SK-N-SH treated with all-trans-retinoic acid at 6 μM for 48 hours (cell line): ENCODE results near the gene VCPKMT.

ENCODE experiments used
- ATAC-seq: fragments of 200-7000 bp; cut with Tn5 transposase; 3 replicates; pipeline ENCODE4 v1.9.1; 2020; ENCODE audit warnings: mild to moderate bottlenecking, moderate library complexity
- ARNTL ChIP-seq: fragments of 450-650 bp; formaldehyde crosslinking; IDR thresholded peaks from 2 replicates; pipeline ENCODE4 v1.5.0; 2020; ENCODE audit warnings: low read depth, mild to moderate bottlenecking, moderate library complexity, borderline replicate concordance
- BACH2 ChIP-seq: fragments of 250-450 bp; sonication (Bioruptor Pico); IDR thresholded peaks from 2 replicates; pipeline ENCODE4 v1.9.0; 2021; ENCODE audit warnings: mild to moderate bottlenecking, borderline replicate concordance
- CSDC2 ChIP-seq: fragments of 250-450 bp; sonication (Bioruptor Pico); IDR thresholded peaks from 2 replicates; pipeline ENCODE4 v1.5.0; 2020; ENCODE audit warnings: mild to moderate bottlenecking, moderate library complexity
- ESRRG ChIP-seq: fragments of 250-450 bp; sonication (Bioruptor Pico); IDR thresholded peaks from 2 replicates; pipeline ENCODE4 v1.6.1; 2021; ENCODE audit warnings: mild to moderate bottlenecking
- GLIS3 ChIP-seq: fragments of 250-450 bp; sonication (Bioruptor Pico); IDR thresholded peaks from 2 replicates; pipeline ENCODE4 v1.5.0; 2020; ENCODE audit warnings: mild to moderate bottlenecking, moderate library complexity
- OSR1 ChIP-seq: fragments of 250-450 bp; sonication (Bioruptor Pico); IDR thresholded peaks from 2 replicates; pipeline ENCODE4 v1.8.0; 2022; ENCODE audit warnings: moderate library complexity, mild to moderate bottlenecking, inconsistent platforms
- PPARA ChIP-seq: fragments of 250-450 bp; sonication (Bioruptor Pico); IDR thresholded peaks from 2 replicates; pipeline ENCODE4 v1.5.0; 2020; ENCODE audit warnings: mild to moderate bottlenecking, borderline replicate concordance
- RARB ChIP-seq: fragments of 250-450 bp; sonication (Bioruptor Pico); IDR thresholded peaks from 2 replicates; pipeline ENCODE4 v1.8.0; 2021; ENCODE audit warnings: mild to moderate bottlenecking, moderate library complexity
- SNAI2 ChIP-seq: fragments of 250-450 bp; sonication (Bioruptor Pico); IDR thresholded peaks from 2 replicates; pipeline ENCODE4 v1.5.0; 2020; ENCODE audit warnings: mild to moderate bottlenecking, moderate library complexity
- TCF4 ChIP-seq: fragments of 250-450 bp; sonication (Bioruptor Pico); IDR thresholded peaks from 2 replicates; pipeline ENCODE4 v1.8.0; 2021; ENCODE audit warnings: mild to moderate bottlenecking, moderate library complexity, borderline replicate concordance
- TOX ChIP-seq: fragments of 250-450 bp; sonication (Bioruptor Pico); IDR thresholded peaks from 2 replicates; pipeline ENCODE4 v1.8.0; 2021; ENCODE audit warnings: mild to moderate bottlenecking, moderate library complexity, borderline replicate concordance
- ZC3H10 ChIP-seq: fragments of 250-450 bp; sonication (Bioruptor Pico); IDR thresholded peaks from 2 replicates; pipeline ENCODE4 v1.5.1; 2021; ENCODE audit warnings: mild to moderate bottlenecking, moderate library complexity
- ZFP3 ChIP-seq: fragments of 250-450 bp; sonication (Bioruptor Pico); IDR thresholded peaks from 2 replicates; pipeline ENCODE4 v1.5.0; 2020; ENCODE audit warnings: mild to moderate bottlenecking, moderate library complexity
- ZFP30 ChIP-seq: fragments of 450-650 bp; formaldehyde crosslinking; IDR thresholded peaks from 2 replicates; pipeline ENCODE4 v1.5.0; 2022; ENCODE audit warnings: mild to moderate bottlenecking, moderate library complexity
- ZNF565 ChIP-seq: fragments of 450-650 bp; formaldehyde crosslinking; conservative IDR thresholded peaks from 2 replicates; pipeline ENCODE4 v1.5.0; 2020; ENCODE audit warnings: low read depth, mild to moderate bottlenecking, moderate library complexity
- ZNF70 ChIP-seq: fragments of 450-650 bp; formaldehyde crosslinking; IDR thresholded peaks from 2 replicates; pipeline ENCODE4 v1.5.0; 2020; ENCODE audit warnings: mild to moderate bottlenecking, moderate library complexity
- ZNF8 ChIP-seq: fragments of 450-650 bp; formaldehyde crosslinking; IDR thresholded peaks from 2 replicates; pipeline ENCODE4 v1.5.0; 2020; ENCODE audit warnings: mild to moderate bottlenecking, moderate library complexity
- TF ChIP-seq, protein P1 (sequence below): fragments of 250-450 bp; sonication (Bioruptor Pico); IDR thresholded peaks from 2 replicates; pipeline ENCODE4 v1.8.0; 2020; ENCODE audit warnings: mild to moderate bottlenecking, moderate library complexity, borderline replicate concordance
- TF ChIP-seq, protein P2 (sequence below): fragments of 250-450 bp; sonication (Bioruptor Pico); IDR thresholded peaks from 2 replicates; pipeline ENCODE4 v1.5.1; 2020; ENCODE audit warnings: low read depth, mild to moderate bottlenecking, moderate library complexity
- TF ChIP-seq, protein P3 (sequence below): fragments of 250-450 bp; sonication (Bioruptor Pico); IDR thresholded peaks from 2 replicates; pipeline ENCODE4 v1.8.0; 2021; ENCODE audit warnings: low read depth, mild to moderate bottlenecking, moderate library complexity, borderline replicate concordance
- TF ChIP-seq, protein P4 (sequence below): fragments of 250-450 bp; sonication (Bioruptor Pico); IDR thresholded peaks from 2 replicates; pipeline ENCODE4 v1.5.1; 2021; ENCODE audit warnings: mild to moderate bottlenecking, moderate library complexity
- TF ChIP-seq, protein P5 (sequence below): fragments of 250-450 bp; sonication (Bioruptor Pico); IDR thresholded peaks from 2 replicates; pipeline ENCODE4 v1.5.0; 2020; ENCODE audit warnings: mild to moderate bottlenecking, moderate library complexity

VCPKMT gene

DNA sequence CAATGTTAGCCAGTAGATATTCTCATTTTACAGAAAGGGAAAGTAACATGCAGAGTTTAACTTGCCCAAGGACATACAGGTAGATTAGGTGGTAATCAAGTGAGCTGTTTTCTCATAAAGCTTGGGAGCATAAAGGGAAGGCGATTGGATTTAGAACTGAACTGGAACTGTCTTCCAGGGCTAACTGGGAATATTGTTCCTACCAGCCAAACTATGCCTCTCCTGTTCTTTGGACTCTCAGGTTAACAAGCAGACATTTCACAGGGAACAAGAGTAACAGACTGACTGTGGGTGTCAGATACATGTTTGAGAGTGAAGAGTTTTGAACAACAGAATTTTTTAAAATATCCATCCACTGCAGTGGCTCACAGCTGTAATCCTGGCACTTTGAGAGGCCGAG lies 15.6 kb downstream of the VCPKMT start:
- no peak for ATAC-seq
- no peak for TF ChIP-seq ZFP3
- no peak for TF ChIP-seq ZNF70 (CRISPR knock-in tag)
- TF ChIP-seq ESRRG (CRISPR knock-in tag) = no peak
- no peak for TF ChIP-seq TCF4 (CRISPR knock-in tag)
- TF ChIP-seq ARNTL = no peak
- no peak for TF ChIP-seq ZNF8 (CRISPR knock-in tag)
- TF ChIP-seq ZFP30 (CRISPR knock-in tag) = no peak
- TF ChIP-seq OSR1 = no peak
- no peak for TF ChIP-seq PPARA
- no peak for TF ChIP-seq CSDC2 (CRISPR knock-in tag)
- TF ChIP-seq ZNF565 (CRISPR knock-in tag) = no peak
- no peak for TF ChIP-seq GLIS3 (CRISPR knock-in tag)
- no peak for TF ChIP-seq BACH2 (CRISPR knock-in tag)
- TF ChIP-seq, protein P1, sequence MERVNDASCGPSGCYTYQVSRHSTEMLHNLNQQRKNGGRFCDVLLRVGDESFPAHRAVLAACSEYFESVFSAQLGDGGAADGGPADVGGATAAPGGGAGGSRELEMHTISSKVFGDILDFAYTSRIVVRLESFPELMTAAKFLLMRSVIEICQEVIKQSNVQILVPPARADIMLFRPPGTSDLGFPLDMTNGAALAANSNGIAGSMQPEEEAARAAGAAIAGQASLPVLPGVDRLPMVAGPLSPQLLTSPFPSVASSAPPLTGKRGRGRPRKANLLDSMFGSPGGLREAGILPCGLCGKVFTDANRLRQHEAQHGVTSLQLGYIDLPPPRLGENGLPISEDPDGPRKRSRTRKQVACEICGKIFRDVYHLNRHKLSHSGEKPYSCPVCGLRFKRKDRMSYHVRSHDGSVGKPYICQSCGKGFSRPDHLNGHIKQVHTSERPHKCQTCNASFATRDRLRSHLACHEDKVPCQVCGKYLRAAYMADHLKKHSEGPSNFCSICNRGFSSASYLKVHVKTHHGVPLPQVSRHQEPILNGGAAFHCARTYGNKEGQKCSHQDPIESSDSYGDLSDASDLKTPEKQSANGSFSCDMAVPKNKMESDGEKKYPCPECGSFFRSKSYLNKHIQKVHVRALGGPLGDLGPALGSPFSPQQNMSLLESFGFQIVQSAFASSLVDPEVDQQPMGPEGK (CRISPR knock-in tag) = no peak
- no peak for TF ChIP-seq SNAI2
- TF ChIP-seq RARB (CRISPR knock-in tag) = no peak
- no peak for TF ChIP-seq TOX
- TF ChIP-seq, protein P2, sequence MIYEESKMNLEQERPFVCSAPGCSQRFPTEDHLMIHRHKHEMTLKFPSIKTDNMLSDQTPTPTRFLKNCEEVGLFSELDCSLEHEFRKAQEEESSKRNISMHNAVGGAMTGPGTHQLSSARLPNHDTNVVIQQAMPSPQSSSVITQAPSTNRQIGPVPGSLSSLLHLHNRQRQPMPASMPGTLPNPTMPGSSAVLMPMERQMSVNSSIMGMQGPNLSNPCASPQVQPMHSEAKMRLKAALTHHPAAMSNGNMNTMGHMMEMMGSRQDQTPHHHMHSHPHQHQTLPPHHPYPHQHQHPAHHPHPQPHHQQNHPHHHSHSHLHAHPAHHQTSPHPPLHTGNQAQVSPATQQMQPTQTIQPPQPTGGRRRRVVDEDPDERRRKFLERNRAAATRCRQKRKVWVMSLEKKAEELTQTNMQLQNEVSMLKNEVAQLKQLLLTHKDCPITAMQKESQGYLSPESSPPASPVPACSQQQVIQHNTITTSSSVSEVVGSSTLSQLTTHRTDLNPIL (CRISPR knock-in tag) = no peak
- no peak for TF ChIP-seq ZC3H10

DNA sequence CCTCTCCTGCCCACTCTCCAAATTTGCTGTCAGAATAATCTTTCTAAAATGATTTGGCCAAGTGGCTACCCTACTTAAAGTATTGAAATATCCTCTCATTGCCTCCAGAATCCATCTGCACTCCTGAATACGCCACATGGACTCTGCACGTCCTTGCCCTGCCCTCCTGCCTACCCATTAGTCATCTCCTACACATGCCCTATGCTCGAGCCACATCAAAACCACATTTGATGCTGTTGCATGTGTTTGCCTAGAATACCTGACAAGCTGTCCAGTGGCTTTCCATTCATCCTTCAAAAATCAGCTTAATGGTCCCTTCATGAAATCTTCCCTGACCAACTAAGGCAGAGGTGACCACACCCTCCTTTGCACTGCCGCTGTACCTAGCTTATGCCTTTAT lies 17.0 kb downstream of the VCPKMT start:
- ATAC-seq = peak; percentile 55; the same call in 2 of the 3 replicates
- TF ChIP-seq ZC3H10 = no peak
- no peak for TF ChIP-seq SNAI2
- TF ChIP-seq, protein P3, sequence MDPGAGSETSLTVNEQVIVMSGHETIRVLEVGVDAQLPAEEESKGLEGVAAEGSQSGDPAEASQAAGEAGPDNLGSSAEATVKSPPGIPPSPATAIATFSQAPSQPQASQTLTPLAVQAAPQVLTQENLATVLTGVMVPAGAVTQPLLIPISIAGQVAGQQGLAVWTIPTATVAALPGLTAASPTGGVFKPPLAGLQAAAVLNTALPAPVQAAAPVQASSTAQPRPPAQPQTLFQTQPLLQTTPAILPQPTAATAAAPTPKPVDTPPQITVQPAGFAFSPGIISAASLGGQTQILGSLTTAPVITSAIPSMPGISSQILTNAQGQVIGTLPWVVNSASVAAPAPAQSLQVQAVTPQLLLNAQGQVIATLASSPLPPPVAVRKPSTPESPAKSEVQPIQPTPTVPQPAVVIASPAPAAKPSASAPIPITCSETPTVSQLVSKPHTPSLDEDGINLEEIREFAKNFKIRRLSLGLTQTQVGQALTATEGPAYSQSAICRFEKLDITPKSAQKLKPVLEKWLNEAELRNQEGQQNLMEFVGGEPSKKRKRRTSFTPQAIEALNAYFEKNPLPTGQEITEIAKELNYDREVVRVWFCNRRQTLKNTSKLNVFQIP (CRISPR knock-in tag) = no peak
- TF ChIP-seq ARNTL = no peak
- no peak for TF ChIP-seq PPARA
- no peak for TF ChIP-seq ZNF70 (CRISPR knock-in tag)
- no peak for TF ChIP-seq ESRRG (CRISPR knock-in tag)
- TF ChIP-seq ZNF8 (CRISPR knock-in tag) = no peak
- TF ChIP-seq, protein P4, sequence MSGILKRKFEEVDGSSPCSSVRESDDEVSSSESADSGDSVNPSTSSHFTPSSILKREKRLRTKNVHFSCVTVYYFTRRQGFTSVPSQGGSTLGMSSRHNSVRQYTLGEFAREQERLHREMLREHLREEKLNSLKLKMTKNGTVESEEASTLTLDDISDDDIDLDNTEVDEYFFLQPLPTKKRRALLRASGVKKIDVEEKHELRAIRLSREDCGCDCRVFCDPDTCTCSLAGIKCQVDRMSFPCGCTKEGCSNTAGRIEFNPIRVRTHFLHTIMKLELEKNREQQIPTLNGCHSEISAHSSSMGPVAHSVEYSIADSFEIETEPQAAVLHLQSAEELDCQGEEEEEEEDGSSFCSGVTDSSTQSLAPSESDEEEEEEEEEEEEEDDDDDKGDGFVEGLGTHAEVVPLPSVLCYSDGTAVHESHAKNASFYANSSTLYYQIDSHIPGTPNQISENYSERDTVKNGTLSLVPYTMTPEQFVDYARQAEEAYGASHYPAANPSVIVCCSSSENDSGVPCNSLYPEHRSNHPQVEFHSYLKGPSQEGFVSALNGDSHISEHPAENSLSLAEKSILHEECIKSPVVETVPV (CRISPR knock-in tag) = no peak
- TF ChIP-seq, protein P1 (CRISPR knock-in tag) = no peak
- no peak for TF ChIP-seq ZFP30 (CRISPR knock-in tag)
- no peak for TF ChIP-seq RARB (CRISPR knock-in tag)
- TF ChIP-seq TOX = no peak
- TF ChIP-seq GLIS3 (CRISPR knock-in tag) = no peak
- TF ChIP-seq BACH2 (CRISPR knock-in tag) = no peak
- TF ChIP-seq, protein P5, sequence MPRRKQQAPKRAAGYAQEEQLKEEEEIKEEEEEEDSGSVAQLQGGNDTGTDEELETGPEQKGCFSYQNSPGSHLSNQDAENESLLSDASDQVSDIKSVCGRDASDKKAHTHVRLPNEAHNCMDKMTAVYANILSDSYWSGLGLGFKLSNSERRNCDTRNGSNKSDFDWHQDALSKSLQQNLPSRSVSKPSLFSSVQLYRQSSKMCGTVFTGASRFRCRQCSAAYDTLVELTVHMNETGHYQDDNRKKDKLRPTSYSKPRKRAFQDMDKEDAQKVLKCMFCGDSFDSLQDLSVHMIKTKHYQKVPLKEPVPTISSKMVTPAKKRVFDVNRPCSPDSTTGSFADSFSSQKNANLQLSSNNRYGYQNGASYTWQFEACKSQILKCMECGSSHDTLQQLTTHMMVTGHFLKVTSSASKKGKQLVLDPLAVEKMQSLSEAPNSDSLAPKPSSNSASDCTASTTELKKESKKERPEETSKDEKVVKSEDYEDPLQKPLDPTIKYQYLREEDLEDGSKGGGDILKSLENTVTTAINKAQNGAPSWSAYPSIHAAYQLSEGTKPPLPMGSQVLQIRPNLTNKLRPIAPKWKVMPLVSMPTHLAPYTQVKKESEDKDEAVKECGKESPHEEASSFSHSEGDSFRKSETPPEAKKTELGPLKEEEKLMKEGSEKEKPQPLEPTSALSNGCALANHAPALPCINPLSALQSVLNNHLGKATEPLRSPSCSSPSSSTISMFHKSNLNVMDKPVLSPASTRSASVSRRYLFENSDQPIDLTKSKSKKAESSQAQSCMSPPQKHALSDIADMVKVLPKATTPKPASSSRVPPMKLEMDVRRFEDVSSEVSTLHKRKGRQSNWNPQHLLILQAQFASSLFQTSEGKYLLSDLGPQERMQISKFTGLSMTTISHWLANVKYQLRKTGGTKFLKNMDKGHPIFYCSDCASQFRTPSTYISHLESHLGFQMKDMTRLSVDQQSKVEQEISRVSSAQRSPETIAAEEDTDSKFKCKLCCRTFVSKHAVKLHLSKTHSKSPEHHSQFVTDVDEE = no peak
- TF ChIP-seq TCF4 (CRISPR knock-in tag) = no peak
- TF ChIP-seq, protein P2 (CRISPR knock-in tag) = no peak
- TF ChIP-seq ZFP3 = no peak
- TF ChIP-seq CSDC2 (CRISPR knock-in tag) = no peak
